CD8-positive, alpha-beta memory T cell (primary cell): ENCODE measurements around the gene MYOM1. TPM values are rescaled to one million over a fixed set of nuclear protein-coding genes. Genes with fewer than 3 reads are reported as not detected.

Experiments used
- CTCF ChIA-PET: fragments of 350-600 bp; sonication (Branson Sonifier 250); formaldehyde crosslinking; loops from one replicate; lab custom pipeline; 2021; ENCODE audit warnings: antibody characterized with exemption; lab: Charles Lee
- POLR2A ChIA-PET: fragments of 350-600 bp; sonication (Branson Sonifier 250); formaldehyde crosslinking; loops from one replicate; lab custom pipeline; 2021; ENCODE audit warnings: antibody characterized with exemption; lab: Charles Lee
- DNase-seq, 5 donors: peaks; one replicate each; pipeline versions ENCODE4 v3.0.0 to v3.0.0-alpha.2; 2020 to 2022; ENCODE audit warnings: mixed read lengths in 1 of 5
- H3K27ac ChIP-seq: one replicate; pipeline ENCODE4 v1.7.0; 2013; ENCODE audit warnings: low read depth, mild to moderate bottlenecking, low read length, moderate library complexity
- H3K27me3 ChIP-seq: 2 replicates; pipeline ENCODE4 v1.7.0; 2013; ENCODE audit warnings: low read length, mild to moderate bottlenecking; ENCODE audit not compliant: insufficient read depth, poor library complexity, severe bottlenecking
- H3K36me3 ChIP-seq: 2 replicates; pipeline ENCODE4 v1.7.0; 2013; ENCODE audit warnings: mild to moderate bottlenecking, low read length, moderate library complexity; ENCODE audit not compliant: insufficient read depth
- H3K4me1 ChIP-seq: 2 replicates; pipeline ENCODE4 v1.7.0; 2013; ENCODE audit warnings: mild to moderate bottlenecking, low read length, moderate library complexity; ENCODE audit not compliant: insufficient read depth
- H3K4me3 ChIP-seq: 2 replicates; pipeline ENCODE4 v1.7.0; 2013; ENCODE audit warnings: mild to moderate bottlenecking, low read length
- H3K9me3 ChIP-seq: 2 replicates; pipeline ENCODE4 v1.7.0; 2013; ENCODE audit warnings: mild to moderate bottlenecking, low read length
- H3K27ac Mint-ChIP-seq, 8 donors: one replicate each; pipeline ENCODE4 v1.8.0; 2020 to 2021; ENCODE audit warnings: mixed read lengths in 8 of 8, mild to moderate bottlenecking in 6 of 8, inconsistent platforms in 3 of 8, moderate library complexity in 3 of 8
- H3K27me3 Mint-ChIP-seq, 2 donors: one replicate each; pipeline ENCODE4 v1.8.0; 2020 to 2021; ENCODE audit warnings: mixed read lengths in 2 of 2, mild to moderate bottlenecking in 1 of 2, moderate library complexity in 1 of 2
- H3K36me3 Mint-ChIP-seq, 3 donors: one replicate each; pipeline ENCODE4 v1.8.0; 2020 to 2021; ENCODE audit warnings: mixed read lengths in 3 of 3, inconsistent platforms in 1 of 3, mild to moderate bottlenecking in 1 of 3
- H3K4me1 Mint-ChIP-seq, 3 donors: one replicate each; pipeline ENCODE4 v1.8.0; 2020 to 2021; ENCODE audit warnings: mixed read lengths in 3 of 3, inconsistent platforms in 1 of 3, mild to moderate bottlenecking in 1 of 3
- H3K4me3 Mint-ChIP-seq, 7 donors: one replicate each; pipeline ENCODE4 v1.8.0; 2020 to 2021; ENCODE audit warnings: mixed read lengths in 7 of 7, mild to moderate bottlenecking in 6 of 7, moderate library complexity in 4 of 7, inconsistent platforms in 2 of 7
- H3K9me3 Mint-ChIP-seq, 5 donors: one replicate each; pipeline ENCODE4 v1.8.0; 2020 to 2022; ENCODE audit warnings: mixed read lengths in 5 of 5, mild to moderate bottlenecking in 3 of 5, moderate library complexity in 2 of 5, inconsistent platforms in 1 of 5
- polyA plus RNA-seq: library from polyadenylated mRNA; unstranded; fragments of 300-500 nt; fragmentation: Illumina TruSeq; gene quantifications from one replicate; pipeline ENCODE4 v1.2.3, GENCODE V29; 2021
- total RNA-seq, 2 experiments: library from RNA; stranded (reverse); gene quantifications; one replicate each; pipeline ENCODE4 v1.2.3, GENCODE V29; 2021

The MYOM1 gene
- total and polyA plus RNA-seq, 3 experiments from 2014 or later, result 0.84 to 1.2 (median 0.92) TPM

DNA sequence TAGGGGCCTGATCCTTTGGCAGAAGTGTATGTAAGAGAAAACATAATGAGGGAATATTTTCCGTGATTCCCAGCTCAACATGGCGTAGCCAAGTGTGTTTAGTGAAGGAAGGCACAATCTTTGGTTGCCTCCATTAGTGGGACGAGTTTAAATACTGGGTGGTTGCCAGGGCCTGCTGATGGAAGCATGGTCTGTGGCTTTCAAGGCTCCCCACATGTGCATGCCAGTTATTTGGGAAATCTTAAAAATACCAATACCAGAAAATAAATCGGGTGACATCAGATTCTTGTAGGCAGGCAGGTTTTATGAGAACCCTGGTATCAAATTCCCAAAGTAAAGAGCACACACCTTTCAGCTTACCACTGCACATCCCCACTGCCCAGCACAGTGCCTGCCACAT, 35.0 kb upstream of the MYOM1 start:
- POLR2A ChIA-PET, result interaction anchor here (0.7 kb wide), 1 partner anchor 17 kb away, joined by 3 read pairs; no protein-coding TSS in a partner anchor
- Mint-ChIP-seq H3K9me3 (no peaks in the 10 kb centered on the region), H3K4me3 (peak overlapping the region in 2 of 7 donors; percentile 2 to 33), H3K27ac (peak overlapping the region; percentile 49 to 100 (median 81)), H3K27me3 (no peaks in the 10 kb centered on the region), H3K36me3 (peaks cover 27 to 75% (median 39%) of the 10 kb centered on the region in 3 donors), H3K4me1 (peaks cover 77 to 98% (median 95%) of the 10 kb centered on the region in 3 donors)
- Histone ChIP-seq H3K27me3 (no peaks in the 10 kb centered on the region), H3K4me1 (peaks cover 93% of the 10 kb centered on the region), H3K4me3 (peak overlapping the region; percentile 17), H3K27ac (no peak overlapping the region), H3K9me3 (no peaks in the 10 kb centered on the region), H3K36me3 (peaks cover 63% of the 10 kb centered on the region)
- no peak for DNase-seq
- CTCF ChIA-PET, result interaction anchor here (2.6 kb wide), 1 partner anchor 8 kb away, joined by 17 read pairs; the partner anchor contains the start of gene MYL12A

DNA sequence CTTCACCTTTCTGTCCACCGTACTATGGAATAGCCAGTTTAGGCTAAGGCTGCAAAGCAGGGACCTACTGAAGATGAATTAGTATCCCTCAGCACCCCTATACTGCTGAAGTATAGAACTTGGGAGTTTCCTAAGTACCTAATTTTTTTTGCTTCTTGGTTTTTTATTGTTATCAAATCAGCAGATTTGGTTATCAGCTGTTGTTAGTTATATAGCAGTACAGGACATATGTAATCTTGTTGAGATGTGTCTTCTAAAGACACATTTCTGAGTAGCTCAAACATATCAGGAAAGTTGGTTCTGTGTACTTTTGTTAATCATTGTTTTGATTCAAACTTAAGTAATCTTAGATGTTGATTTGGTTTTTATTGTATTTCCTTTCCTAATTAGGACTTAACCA, 33.1 kb upstream of the MYOM1 start:
- H3K27ac Mint-ChIP-seq, result peak overlapping the region; percentile 65 to 90 (median 82)
- H3K36me3 Mint-ChIP-seq, result peaks cover 28 to 77% (median 37%) of the 10 kb centered on the region in 3 donors
- Histone ChIP-seq H3K4me3 (peak overlapping the region; percentile 29), H3K4me1 (peaks cover 76% of the 10 kb centered on the region), H3K27ac (no peak overlapping the region), H3K27me3 (no peaks in the 10 kb centered on the region), H3K36me3 (peaks cover 55% of the 10 kb centered on the region), H3K9me3 (no peaks in the 10 kb centered on the region)
- no peaks in the 10 kb centered on the region for H3K9me3 Mint-ChIP-seq
- POLR2A ChIA-PET, result interaction anchor here (0.9 to 8.7 kb wide), 2 partner anchors 8 to 353 kb away, joined by 3 to 134 read pairs; partner anchors contain the start of gene MYL12B
- H3K27me3 Mint-ChIP-seq, result no peaks in the 10 kb centered on the region
- peaks cover 66 to 84% (median 83%) of the 10 kb centered on the region in 3 donors for H3K4me1 Mint-ChIP-seq
- peak overlapping the region; percentile 59 to 86 (median 70) for H3K4me3 Mint-ChIP-seq
- no peak for DNase-seq
- CTCF ChIA-PET, result no interaction called here

DNA sequence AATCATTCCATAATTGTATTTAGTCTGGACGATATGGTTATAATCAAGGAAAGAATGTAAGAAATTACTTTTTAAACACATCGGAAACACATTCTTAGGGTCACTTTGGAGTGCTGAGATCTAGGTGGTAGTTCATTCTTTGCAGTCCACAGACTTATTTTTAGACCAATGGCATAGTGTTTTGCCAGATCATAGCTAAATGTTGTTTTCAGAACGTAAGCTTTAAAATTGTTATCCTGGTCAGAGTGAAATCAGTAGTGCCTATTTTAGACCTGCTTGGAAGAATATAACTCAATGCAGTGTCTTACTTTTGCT, 32.2 kb upstream of the MYOM1 start:
- Mint-ChIP-seq H3K4me1 (peaks cover 58 to 82% (median 74%) of the 10 kb centered on the region in 3 donors), H3K27me3 (peaks cover 0 to 2% of the 10 kb centered on the region in 2 donors), H3K27ac (peak overlapping the region in 7 of 8 donors; percentile 78 to 90 (median 87)), H3K4me3 (peak overlapping the region; percentile 62 to 86 (median 70)), H3K9me3 (no peaks in the 10 kb centered on the region), H3K36me3 (peaks cover 27 to 76% (median 33%) of the 10 kb centered on the region in 3 donors)
- ChIA-PET CTCF (interaction anchor here (1.0 kb wide), 2 partner anchors 10 to 414 kb away, joined by 4 read pairs; partner anchors contain the start of gene MYL12B), POLR2A (interaction anchor here (1.3 to 8.7 kb wide), 2 partner anchors 9 to 11 kb away, joined by 3 to 134 read pairs; partner anchors contain the start of gene MYL12B)
- H3K4me3 ChIP-seq, result peak overlapping the region; percentile 35
- H3K27ac ChIP-seq, result peak overlapping the region; percentile 34
- peaks cover 67% of the 10 kb centered on the region for H3K4me1 ChIP-seq
- no peaks in the 10 kb centered on the region for H3K9me3 ChIP-seq
- DNase-seq, result no peak
- peaks cover 46% of the 10 kb centered on the region for H3K36me3 ChIP-seq
- H3K27me3 ChIP-seq, result no peaks in the 10 kb centered on the region

DNA sequence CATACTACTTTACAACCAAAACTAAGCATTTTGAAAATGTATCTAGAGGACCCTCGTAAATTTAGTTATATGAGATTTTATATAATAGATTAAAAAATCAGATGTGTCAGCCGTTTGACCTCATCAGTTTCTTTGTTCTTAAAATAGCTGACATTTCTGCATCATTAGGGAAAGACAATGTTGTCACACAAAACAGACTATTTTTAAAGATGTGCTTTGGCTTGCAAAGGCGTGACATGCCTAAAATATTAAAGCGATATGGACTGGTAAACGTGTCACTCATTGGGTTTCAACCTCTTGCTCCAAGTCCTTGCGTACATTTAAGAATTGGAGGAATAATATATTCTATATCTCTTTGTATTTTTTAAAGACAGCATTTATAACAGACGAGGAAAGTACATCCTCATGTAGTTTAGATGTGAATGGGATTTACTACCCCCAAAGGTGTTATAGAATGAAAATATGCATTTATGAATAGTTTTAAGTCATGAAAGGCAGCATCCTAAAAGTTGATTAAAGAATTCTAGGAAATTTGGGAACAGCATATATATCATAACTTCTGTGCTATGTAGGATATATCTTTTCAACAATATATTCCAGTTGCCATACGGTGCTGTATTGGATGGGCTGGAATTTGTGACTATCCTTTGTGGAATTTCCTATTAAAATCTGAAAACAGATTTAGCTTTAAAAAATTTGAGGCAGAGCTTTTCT, 31.6 kb upstream of the MYOM1 start:
- peaks cover 40% of the 10 kb centered on the region for H3K36me3 ChIP-seq
- peak overlapping the region; percentile 35 for H3K4me3 ChIP-seq
- Mint-ChIP-seq H3K9me3 (no peaks in the 10 kb centered on the region), H3K4me1 (peaks cover 58 to 82% (median 72%) of the 10 kb centered on the region in 3 donors), H3K27me3 (peaks cover 0 to 2% of the 10 kb centered on the region in 2 donors), H3K36me3 (peaks cover 27 to 71% (median 33%) of the 10 kb centered on the region in 3 donors), H3K4me3 (peak overlapping the region; percentile 62 to 86 (median 70)), H3K27ac (peak overlapping the region; percentile 14 to 90 (median 84))
- ChIA-PET POLR2A (interaction anchor here (0.5 to 8.7 kb wide), 6 partner anchors 9 to 201 kb away, joined by 3 to 134 read pairs (median 4); partner anchors contain the start of gene MYL12B), CTCF (interaction anchor here (1.0 to 2.2 kb wide), 3 partner anchors 10 to 415 kb away, joined by 4 to 7 read pairs (median 4); partner anchors contain the start of gene MYL12B)
- H3K27ac ChIP-seq, result peak overlapping the region; percentile 34
- no peaks in the 10 kb centered on the region for H3K27me3 ChIP-seq
- H3K4me1 ChIP-seq, result peaks cover 62% of the 10 kb centered on the region
- DNase-seq, result no peak
- H3K9me3 ChIP-seq, result no peaks in the 10 kb centered on the region

DNA sequence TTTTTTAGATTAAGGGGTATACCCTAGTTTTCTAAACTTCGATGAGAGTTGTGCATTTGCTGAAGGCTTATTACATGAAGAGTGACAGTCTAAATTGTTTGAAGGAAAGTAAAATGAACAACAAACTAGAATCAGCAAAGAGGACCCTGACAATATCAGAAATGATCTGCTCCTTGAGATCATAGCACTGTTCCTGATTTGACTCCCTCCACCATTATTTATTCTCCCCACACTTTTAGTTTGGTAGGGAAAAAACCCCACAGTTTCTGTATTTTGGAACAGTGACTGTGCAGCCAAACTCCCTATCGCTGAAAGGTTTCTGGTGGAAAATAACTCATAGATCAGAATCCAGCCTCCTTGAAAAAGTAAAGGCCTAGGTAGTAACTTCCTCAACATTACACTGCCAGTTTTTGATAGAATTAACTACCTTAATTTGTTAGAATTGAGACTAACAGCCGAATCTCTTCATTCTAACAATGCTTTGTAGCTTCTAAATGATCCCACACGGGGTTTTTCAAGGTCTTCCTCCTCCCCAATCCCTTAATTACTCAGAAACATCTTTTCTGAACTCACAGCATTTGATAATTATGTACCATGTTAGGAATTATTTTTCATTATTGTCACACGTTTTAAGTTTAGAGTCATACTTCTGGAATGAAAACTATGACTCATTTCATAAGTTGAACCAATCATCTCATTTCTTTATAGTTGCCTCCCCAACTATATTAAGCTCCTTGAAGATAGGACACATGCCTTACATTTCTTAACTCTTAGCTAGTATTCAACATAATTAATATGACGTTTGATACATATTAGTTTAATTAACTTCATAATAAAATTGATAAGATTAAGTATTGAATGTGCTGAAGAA, 30.7 kb upstream of the MYOM1 start:
- Mint-ChIP-seq H3K27ac (peak overlapping the region; percentile 77 to 97 (median 89)), H3K4me3 (peak overlapping the region; percentile 73 to 97 (median 92)), H3K27me3 (peaks cover 0 to 2% of the 10 kb centered on the region in 2 donors), H3K36me3 (peaks cover 26 to 63% (median 28%) of the 10 kb centered on the region in 3 donors), H3K9me3 (no peaks in the 10 kb centered on the region), H3K4me1 (peaks cover 58 to 82% (median 71%) of the 10 kb centered on the region in 3 donors)
- H3K36me3 ChIP-seq, result peaks cover 33% of the 10 kb centered on the region
- peaks cover 60% of the 10 kb centered on the region for H3K4me1 ChIP-seq
- ChIA-PET CTCF (interaction anchor here (1.5 to 2.2 kb wide), 2 partner anchors 11 to 203 kb away, joined by 3 to 7 read pairs; partner anchors contain the start of gene MYL12B), POLR2A (interaction anchor here (0.6 to 8.7 kb wide), 5 partner anchors 10 to 202 kb away, joined by 3 to 134 read pairs (median 4); partner anchors contain the start of gene MYL12B)
- no peak for DNase-seq
- no peaks in the 10 kb centered on the region for H3K9me3 ChIP-seq
- no peaks in the 10 kb centered on the region for H3K27me3 ChIP-seq
- H3K27ac ChIP-seq, result peak overlapping the region; percentile 33
- peak overlapping the region; percentile 42 for H3K4me3 ChIP-seq

DNA sequence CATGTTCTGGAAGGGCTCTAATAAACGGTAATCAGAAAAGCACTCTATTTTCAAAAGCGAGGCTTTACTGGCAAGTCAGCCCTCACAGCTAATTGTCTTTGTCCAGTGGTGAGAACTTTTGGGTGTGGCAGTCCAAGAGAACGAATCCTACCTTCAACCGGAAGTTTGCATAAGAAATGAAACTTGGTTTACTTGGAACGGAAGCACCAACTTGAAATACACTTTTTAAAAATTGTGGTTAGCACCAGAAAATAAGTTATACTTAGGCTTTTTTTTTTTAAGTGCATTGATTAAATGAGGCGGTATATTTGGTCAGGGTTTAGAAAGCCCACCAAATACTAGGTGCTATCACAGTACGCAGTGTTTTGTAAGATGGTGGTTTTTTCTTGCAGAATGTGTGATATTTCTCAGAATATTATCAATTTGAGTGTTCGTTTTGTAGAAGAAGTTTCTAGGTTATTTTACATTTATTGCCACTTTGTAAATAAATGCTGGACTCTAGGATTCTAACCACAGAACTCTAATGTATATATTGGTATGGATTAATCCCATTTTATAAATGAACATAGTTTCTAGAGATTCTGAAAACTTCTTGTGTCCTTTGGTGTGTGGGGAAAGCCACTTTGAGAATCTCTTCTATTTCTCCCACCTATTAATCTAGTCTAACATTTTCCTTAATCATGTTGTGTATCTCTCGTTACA, 29.0 kb upstream of the MYOM1 start:
- no peaks in the 10 kb centered on the region for H3K9me3 ChIP-seq
- Mint-ChIP-seq H3K36me3 (peaks cover 17 to 47% (median 17%) of the 10 kb centered on the region in 3 donors), H3K4me3 (peak overlapping the region; percentile 92 to 98 (median 94)), H3K27me3 (peaks cover 0 to 2% of the 10 kb centered on the region in 2 donors), H3K9me3 (no peaks in the 10 kb centered on the region), H3K27ac (peak overlapping the region; percentile 85 to 98 (median 94)), H3K4me1 (peaks cover 57 to 79% (median 67%) of the 10 kb centered on the region in 3 donors)
- ChIA-PET CTCF (interaction anchor here (1.6 to 5.7 kb wide), 7 partner anchors 12 to 263 kb away, joined by 4 to 42 read pairs (median 23); partner anchors contain the start of gene MYL12B), POLR2A (interaction anchor here (0.8 to 8.7 kb wide), 13 partner anchors 7 to 612 kb away, joined by 3 to 134 read pairs (median 5); partner anchors contain the start of genes MYL12B and SMCHD1)
- peak in 3 of 5 donors; percentile 19 to 65 (median 58) for DNase-seq
- peak overlapping the region; percentile 96 for H3K4me3 ChIP-seq
- no peaks in the 10 kb centered on the region for H3K27me3 ChIP-seq
- peak overlapping the region; percentile 96 for H3K27ac ChIP-seq
- peaks cover 16% of the 10 kb centered on the region for H3K36me3 ChIP-seq
- peaks cover 49% of the 10 kb centered on the region for H3K4me1 ChIP-seq
